Stromal cell of bone marrow (primary cell): Measurements from ENCODE around the gene TACC3.

Experiments used
- DNase-seq: peaks from one replicate; pipeline ENCODE4 v3.0.0-alpha.2; 2012; ENCODE audit warnings: low read depth

TACC3 gene

GRCh38 chr4:1793940-1794808, 72.9 kb downstream of the TACC3 start:
- no peak for DNase-seq
